Activated CD8-positive, alpha-beta memory T cell treated with anti-CD3 and anti-CD28 coated beads, Interleukin-2, amount 50 U/mL, for 1 hour (primary cell): ENCODE results near the gene KRTAP27-1.

ENCODE experiments used
- DNase-seq: peaks from one replicate; pipeline ENCODE4 v3.0.0-alpha.2; 2020; ENCODE audit errors: extremely low read depth

KRTAP27-1 gene

DNA sequence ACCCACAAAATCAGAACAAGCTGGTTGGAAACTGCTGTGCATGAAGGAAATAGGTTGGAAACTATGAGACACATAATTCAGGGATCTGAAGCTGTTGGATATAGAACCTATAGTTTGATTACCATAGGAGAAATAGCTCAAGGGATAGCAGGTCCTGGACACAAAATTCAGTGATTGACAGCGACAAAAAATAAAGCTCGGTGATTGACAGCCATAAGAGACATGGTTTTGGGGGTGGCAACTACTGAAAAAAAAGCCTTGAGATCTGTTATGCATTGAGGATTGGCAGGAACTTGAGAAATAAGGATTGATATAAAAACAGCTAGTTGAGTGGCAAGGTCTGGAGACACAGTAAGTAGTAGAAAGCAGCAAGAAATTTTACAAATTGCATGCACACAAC, 48.3 kb downstream of the KRTAP27-1 start, which contains the start of gene KRTAP25-1:
KRTAP25-1 (minus strand) TSS at position 300 of the 400 bp plus-strand sequence; CDS start at position 276, 24 bp downstream.
- DNase-seq, result no peak
